Right ventricle myocardium superior (tissue), 1 donor: Measurements from ENCODE around the gene POU2AF3. TPM values are rescaled to one million over a fixed set of nuclear protein-coding genes. Genes with fewer than 3 reads are reported as not detected.
"Not testable (repeated sequence)": the region's sequence is repeated elsewhere in the genome, so short reads cannot be mapped to it uniquely, and the experiment has no call there.

ENCODE experiments used
- ATAC-seq: fragments of 200-7000 bp; cut with Tn5 transposase; one replicate; pipeline ENCODE4 v1.9.1; 2020; ENCODE audit warnings: mild to moderate bottlenecking; ENCODE audit not compliant: poor library complexity
- DNase-seq: peaks from one replicate; pipeline ENCODE4 v3.0.0-alpha.2; 2020
- intact Hi-C: fragments of 100-400 bp; cut with DNase I; formaldehyde crosslinking; loops from one replicate; pipeline ENCODE4 v1.11.2; 2022
- long read RNA-seq: library from polyadenylated mRNA; unstranded; transcript quantifications from one replicate; pipeline ENCODE4 v2.0.0, GENCODE V29; 2021
- total RNA-seq: library from RNA; stranded (reverse); fragmentation: NEBNext Ultra II Directional; extraction: Animal tissue kit (Norgen Biotek cat#: 25700); gene quantifications from one replicate; pipeline ENCODE4 v1.2.1, GENCODE V29; 2021
- donor health status: DM: no; HTN: yes; CAD: no; lungs with severe emphysema.

The POU2AF3 gene, protein sequence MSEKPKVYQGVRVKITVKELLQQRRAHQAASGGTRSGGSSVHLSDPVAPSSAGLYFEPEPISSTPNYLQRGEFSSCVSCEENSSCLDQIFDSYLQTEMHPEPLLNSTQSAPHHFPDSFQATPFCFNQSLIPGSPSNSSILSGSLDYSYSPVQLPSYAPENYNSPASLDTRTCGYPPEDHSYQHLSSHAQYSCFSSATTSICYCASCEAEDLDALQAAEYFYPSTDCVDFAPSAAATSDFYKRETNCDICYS
- total RNA-seq: 1.0 TPM
- long read RNA-seq, partial matches to known transcripts: 1 of 2 reads
- long read RNA-seq, other reads (novel, unspliced or antisense): 1 of 2 reads

DNA sequence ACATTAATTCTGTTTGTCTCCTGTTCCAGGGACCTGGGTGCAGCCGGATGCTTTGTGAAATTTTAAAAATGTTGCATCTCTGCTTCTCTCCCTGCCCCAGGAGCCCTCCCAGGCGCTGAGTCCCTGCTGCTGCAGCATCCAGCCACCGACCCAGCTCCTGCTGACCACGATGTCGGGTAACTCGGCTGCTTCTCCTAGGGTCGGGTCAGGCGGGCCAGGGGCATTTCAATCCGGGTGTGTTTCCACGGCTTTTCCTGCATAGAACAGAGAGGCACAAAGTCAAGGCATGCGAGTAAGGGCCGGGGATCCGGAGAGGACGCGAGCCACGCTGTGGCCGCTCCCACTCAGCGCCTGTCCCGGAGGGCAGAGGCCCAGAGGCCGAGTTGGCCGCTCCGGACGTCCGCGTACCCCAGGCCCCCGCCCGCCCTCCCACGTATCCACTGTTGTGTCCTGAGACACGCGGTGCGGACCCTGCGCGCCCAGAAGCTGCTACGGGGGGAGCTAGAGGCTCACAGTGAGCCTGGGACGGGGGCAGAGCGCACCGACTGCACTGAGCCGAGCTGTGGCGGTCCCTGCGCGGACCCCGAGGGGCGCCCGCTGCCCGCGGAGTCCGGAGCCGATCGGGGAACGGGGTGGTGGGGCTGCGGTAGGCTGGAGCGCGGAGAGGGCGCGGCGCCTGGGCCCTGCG, at the start of gene POU2AF3:
Gene POU2AF3 (plus strand): TSS at position 134 of the 688 bp plus-strand sequence. CDS start 36 bp downstream, at position 170.
- DNase-seq (no peak), ATAC-seq (peak; percentile 55)
- intact Hi-C loops: no loop called here

DNA sequence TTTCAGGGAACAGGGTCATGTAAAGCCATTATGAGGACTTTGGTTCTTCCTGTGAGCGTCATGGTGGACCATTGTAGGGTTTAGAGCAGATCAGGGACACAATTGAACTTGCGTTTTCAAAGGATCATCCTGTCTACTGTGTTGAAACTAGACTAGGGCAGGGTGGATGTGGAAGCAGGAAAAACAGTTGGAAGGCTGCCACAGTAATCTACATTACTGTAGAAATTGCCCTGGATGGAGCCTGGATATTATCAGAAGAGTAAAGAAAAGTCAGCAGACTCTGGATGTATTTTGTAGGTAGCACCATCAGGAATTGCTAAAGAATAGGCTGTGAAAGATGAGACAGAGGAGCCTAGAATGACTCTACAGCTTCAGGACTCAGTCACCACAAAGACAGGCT, 47.4 kb upstream of the POU2AF3 start:
- intact Hi-C loops: no loop called here
- ATAC-seq: no peak
- no peak for DNase-seq

DNA sequence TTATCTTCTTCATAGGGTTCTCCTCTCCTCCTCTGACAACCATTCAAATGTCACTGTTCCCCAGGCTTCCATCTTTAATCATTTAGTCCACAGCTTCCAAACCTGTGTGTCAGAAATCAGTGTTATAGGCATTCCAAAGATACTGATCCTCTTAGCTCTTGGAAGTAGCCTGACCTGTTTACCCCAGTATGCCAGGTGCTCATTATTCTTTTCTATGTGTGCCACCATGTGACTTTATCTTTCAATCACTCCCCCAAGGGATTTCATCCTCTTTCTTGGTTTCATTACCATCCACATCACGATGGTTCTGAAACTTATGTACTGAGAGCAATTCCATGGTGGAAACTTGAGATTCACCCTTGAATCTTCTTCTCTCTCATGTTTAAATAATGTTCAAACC, 45.2 kb upstream of the POU2AF3 start:
- no peak for DNase-seq
- intact Hi-C loops: no loop called here
- no peak for ATAC-seq

DNA sequence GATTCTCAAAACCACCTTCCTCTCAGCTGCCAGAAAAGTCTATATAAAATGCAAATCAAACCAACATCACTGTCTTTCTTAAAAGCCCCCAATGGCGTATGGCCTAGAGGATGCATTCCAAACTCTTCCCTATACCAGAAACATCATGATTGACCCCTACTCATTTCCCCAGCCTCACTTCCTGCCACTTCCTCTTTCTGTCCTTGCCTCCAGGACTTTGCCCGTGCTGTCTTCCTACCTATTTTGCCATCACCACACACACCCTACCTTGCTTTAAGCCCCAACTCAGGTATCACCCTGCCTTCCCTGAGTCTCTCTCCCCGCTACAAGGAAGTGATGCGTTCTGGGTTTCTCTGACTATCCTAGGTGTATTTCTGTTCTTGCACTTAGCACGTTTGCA, 44.7 kb upstream of the POU2AF3 start:
- intact Hi-C loops: no loop called here
- no peak for ATAC-seq

DNA sequence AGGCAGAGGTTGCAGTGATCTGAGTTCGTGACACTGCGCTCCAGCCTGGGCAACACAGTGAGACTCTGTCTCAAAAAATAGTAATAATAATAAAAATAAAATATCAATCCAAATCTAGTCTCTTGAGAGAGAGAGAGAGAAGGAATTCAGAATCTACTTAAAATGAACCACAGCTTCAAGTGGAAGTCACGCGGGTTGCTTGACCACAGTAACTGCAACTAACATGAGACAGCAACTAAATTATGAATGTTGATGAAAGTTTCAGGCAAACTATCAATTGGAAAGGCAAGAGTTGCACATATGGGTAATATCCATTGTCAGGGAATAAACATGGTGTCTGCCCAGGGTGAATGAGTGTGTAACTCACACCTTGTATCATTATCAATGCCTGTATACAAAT, 40.3 kb upstream of the POU2AF3 start:
- intact Hi-C loops: no loop called here
- no peak for ATAC-seq
- no peak for DNase-seq

More for the DNA sequence above, 44.7 kb upstream of the POU2AF3 start:
- DNase-seq: no peak

DNA sequence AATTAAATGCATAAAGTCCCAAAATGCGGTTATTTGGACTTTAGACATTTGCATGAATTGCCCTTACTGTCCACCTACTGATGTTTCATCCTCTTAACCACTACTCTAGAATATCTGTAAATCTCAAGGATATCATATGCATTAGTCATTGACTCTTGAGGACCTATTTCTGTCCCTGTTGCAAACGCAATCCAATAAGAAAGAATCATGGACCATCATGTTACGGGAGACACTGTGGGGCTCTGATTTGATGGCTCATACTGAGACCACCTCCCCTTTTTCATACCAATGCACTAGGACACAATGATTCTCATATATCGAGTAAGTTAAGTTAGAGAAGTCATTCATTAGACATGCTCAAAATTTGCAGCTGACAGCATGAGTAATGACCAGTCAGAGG, 38.5 kb upstream of the POU2AF3 start:
- intact Hi-C loops: no loop called here
- ATAC-seq (no peak), DNase-seq (no peak)

DNA sequence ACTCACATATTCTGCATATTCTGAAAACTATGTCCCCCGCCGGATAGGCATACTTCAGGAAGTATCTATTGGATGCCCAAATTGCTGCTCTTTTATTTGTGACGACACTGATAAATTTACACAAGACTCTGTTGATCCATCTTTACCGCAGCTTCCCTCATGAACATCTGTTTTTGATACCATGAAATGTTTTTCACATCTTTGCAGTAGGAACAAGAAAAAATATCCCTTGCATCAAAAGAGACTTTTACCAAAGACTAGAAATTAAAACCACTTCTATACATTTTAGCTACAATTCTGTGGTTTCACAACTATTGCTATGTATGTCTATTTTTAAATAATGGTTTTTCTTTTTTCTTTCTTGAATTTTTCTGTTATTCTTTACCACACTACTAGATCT, 37.5 kb upstream of the POU2AF3 start:
- no peak for ATAC-seq
- intact Hi-C loops: no loop called here
- DNase-seq: no peak

DNA sequence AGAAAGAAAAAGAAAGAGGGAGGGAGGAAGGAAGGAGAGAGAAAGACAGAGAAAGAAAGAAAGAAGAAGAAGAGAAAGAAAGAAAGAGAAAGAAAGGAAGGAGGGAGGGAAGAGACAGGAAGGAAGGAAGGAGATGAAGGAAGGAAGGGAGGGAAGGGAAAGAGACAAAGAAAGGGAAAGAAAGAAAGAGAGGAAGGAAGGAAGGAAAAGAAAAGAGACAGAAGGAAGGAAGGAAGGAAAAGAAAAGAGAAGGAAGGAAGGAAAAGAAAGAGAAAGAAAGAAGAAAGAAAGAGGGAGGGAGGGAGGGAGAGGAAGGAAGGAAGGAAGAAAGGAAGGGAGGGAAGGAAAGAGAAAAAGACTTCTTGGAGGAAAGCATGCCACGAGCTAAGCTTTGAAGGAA, 33.7 kb upstream of the POU2AF3 start:
- DNase-seq: no peak
- intact Hi-C loops: no loop called here
- ATAC-seq: no peak

DNA sequence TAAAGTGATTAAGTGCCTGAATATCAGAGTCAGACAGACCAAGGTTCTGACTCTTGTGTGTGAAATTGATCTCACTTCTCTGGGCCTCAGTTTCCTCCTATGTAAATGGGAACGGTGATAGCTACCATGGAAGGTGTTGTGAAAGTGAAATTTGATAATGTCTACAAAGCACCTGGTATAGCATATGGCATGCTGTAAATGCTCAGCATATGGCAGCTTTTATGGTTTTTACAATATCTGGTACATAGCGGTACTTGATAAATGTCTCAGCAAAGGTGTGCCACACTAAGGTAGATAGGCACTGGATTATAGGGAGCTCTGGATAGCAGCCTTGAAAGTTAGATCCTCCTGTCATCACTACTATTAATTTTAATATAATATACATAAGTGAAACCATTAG, 32.9 kb upstream of the POU2AF3 start:
- no peak for ATAC-seq
- intact Hi-C loops: no loop called here
- no peak for DNase-seq

DNA sequence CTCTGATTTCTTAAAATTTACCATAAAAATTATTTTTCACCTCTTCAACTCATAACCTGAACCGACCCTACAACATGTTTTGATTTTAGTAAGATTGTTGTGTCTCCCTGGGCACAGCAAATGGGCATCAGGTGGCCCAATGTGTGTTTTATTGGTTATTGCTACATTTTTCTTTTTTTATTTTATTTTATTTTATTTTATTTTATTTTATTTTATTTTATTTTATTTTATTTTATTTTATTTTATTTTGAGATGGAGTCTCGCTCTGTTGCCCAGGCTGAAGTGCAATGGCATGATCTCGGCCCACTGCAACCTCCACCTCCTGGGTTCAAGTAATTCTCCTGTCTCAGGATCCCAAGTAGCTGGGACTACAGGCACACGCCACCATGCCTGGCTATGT, 30.0 kb upstream of the POU2AF3 start:
- ATAC-seq, DNase-seq, intact Hi-C loops: not testable (repeated sequence)

DNA sequence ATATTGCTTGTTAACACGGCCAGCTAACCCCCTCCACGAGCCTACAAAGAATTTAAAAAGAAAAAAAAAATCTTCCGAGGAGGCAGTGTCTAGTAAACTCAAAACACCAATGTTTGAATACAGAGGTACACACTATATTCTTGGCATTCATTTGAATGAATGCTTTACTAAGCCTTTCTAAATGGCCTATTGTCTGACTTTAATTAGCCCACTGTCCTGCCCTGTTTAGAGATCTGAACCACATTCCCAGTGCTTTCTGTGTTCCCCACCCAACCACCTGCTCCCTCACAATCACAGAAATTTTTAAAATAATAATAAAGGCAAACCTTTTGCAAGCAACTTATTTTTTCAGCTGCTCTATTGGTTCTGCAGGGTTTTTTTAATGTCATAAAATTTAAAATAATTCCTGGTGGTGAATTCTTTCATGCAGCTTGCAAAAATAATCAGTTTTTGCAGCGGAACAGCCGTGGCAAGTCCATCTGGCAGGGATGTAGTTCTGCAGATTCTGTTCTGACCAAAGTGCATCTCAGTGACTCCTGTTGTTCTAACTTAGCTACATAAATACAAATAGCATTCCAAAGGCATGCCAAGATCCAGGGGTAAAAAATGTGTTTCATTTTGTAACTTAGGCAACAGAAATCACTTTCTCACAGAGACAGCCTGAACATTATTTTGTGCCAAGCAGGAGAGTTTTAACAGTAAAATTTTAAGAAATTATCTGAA, 29.0 kb upstream of the POU2AF3 start:
- ATAC-seq (no peak), DNase-seq (no peak)
- intact Hi-C loops: no loop called here

DNA sequence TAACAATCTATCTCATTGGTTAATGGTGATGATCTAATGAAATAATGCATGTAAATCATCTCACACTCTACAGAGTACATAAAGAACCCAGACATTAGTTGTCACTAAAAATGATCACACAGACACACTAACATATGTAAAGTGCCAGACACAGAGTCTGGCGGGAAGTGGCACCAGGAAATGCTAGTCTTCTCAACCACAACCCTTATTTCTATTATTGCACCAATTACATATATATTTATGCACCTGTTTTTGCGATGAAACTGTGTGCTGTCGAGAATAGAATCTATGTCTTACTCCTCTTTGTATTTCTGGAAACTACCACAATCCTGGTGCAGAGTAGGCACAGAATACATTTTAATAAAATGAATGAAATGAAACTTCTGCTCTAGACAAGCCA, 25.9 kb upstream of the POU2AF3 start:
- DNase-seq: no peak
- intact Hi-C loops: no loop called here
- no peak for ATAC-seq

DNA sequence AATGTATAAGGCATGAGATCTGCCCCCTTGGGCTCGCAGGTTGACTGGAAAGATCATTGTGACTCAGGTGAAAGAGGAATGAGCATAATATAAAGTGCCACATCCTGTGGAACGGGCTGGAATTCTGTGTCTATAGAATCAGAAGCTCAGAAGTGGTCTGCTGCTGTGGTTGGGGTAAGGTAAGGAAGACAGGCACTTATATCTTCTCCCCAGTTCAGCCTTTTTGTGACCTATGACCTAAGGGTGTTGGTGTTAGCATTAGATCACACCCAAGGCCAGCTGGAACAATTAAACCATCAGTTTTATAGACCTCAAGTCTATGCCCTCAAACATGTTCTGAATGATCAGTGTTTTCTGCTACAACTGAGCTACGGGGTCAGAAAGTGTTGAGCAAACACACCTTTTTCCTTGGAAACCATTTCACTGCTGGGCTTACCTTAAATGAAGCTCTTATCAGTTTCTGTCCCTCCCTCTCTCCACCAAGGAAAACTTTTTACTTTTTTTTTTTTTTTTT, 15.7 kb upstream of the POU2AF3 start:
- ATAC-seq (no peak), DNase-seq (no peak)
- intact Hi-C loops: no loop called here

DNA sequence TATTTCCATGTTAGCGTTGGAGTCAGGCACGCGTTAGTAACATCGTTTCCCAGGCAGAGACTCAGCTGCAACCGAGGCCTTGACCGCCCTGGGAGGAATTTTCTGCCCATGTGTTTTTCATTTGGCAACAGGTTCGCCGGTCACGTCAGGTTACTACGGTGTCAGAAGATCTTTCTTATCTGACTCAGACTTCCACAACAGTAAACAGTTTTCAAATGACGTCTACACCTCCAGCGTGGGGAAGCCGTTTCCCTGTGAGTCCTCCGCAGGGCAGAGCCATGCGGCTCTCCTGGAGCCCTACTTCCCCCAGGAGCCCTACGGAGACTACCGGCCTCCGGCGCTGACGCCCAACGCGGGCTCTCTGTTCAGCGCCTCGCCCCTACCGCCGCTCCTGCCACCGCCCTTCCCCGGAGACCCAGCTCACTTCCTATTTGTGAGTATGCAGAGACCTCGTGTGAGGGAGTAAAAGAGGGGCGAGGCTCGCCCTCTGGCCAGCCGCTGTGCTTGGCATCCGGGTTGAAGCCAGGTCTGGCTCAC, 14.3 kb upstream of the POU2AF3 start:
- DNase-seq: peak; percentile 50
- intact Hi-C loops: no loop called here

DNA sequence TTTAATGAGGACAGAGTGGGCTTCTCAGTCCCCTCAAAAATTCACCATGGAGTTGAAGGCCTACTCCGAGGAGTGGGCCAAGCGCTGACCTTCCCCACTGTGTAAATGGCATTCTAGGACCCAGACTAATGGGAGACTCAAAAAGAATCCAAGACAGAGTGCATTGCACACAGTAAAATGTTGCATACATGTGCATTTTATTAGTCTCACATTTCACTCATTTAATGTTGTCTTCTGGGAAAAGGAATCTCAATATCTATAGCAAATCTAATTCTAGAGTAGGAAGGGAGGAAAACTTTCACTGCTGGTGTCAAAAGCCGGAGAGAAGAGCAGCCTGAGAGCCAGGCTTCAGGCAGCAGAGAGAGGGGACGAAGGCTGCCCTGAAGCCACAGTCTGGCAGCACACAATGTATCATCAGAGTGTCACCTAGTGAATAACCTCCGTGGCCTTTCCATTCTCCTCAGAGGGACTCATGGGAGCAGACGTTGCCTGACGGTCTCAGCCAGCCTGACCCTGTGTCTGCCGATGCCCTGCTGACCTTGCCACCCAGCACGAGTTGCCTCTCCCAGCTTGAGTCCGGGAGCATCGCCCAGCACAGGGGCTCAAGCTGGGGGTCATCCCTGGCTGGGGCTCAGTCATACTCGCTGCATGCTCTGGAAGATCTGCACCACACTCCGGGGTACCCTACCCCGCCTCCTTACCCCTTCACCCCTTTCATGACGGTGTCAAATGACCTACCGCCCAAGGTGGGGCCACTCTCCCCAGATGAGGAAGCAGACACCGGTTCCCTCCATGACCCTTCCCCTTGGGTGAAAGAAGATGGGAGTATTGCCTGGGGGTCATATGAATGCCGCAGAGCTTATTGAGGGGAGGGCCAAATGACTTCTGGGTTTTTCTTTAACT, 12.9 kb upstream of the POU2AF3 start:
- ATAC-seq: no peak
- intact Hi-C loops: loop anchor here (5.0 kb wide), 1 partner anchor 157 kb away; no protein-coding TSS in a partner anchor
- DNase-seq: no peak

More for the DNA sequence above, 14.3 kb upstream of the POU2AF3 start:
- peak; percentile 63 for ATAC-seq

DNA sequence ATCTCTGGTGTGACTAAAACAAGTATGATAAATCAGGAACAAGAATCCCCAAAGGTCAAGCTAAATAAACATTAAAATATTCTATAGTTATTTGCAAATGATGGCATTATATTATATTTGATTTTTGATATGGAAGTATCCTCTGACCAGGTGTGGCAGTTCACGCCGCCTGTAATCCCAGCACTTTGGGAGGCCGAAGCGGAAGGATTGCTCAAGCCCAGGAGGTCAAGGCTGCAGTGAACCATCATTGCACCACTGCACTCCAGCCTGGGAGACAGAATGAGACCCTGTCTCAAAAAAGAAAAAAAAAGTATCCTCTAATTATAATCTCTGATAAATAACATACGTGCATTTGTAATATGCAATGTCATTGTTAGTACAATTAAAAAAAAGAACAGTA, 6.6 kb upstream of the POU2AF3 start:
- DNase-seq: no peak
- intact Hi-C loops: no loop called here
- ATAC-seq: no peak

DNA sequence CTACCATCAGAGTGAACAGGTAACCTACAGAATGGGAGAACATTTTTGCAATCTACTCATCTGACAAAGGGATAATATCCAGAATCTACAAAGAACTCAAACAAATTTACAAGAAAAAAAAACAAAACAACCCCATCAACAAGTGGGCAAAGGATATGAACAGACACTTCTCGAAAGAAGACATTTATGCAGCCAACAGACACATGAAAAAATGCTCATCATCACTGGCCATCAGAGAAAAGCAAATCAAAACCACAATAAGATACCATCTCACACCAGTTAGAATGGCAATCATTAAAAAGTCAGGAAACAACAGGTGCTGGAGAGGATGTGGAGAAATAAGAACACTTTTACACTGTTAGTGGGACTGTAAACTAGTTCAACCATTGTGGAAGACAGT, 5.9 kb upstream of the POU2AF3 start:
- ATAC-seq, DNase-seq, intact Hi-C loops: not testable (repeated sequence)

DNA sequence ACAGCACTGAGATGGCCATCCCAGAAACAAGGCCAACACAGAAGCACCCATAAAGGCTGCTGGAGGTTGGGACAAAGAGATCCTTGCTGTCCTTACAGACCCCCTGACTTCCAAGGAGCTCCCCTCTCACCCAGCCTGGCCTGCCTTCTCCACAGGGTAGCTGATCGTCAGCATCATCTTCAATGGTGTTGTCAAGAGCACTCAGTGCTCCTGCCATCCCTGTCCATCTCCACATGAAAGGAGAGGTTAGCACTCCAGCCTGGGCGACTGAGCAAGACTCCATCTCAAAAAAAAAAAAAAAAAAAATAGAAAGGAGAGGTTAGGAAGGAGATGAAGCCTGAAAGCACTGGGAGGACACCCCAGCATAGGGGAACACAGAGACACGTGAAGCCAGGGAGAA, 2.1 kb upstream of the POU2AF3 start:
- intact Hi-C loops: no loop called here
- DNase-seq: no peak
- ATAC-seq: no peak
